ENCODE results near the gene MAPK10.

Gene MAPK10

GRCh38 chr4:86247906-86248305 is 111.9 kb downstream of the MAPK10 start:
- no peak for TF ChIP-seq CTCF (IDR thresholded peaks at IDR 0.05; ENCODE audit: low read depth, low read length)
- no peak for DNase-seq (ENCODE audit: extremely low read depth, low read depth)

GRCh38 chr4:86247320-86247719 is 112.5 kb downstream of the MAPK10 start:
- no peak for DNase-seq (ENCODE audit: extremely low read depth, low read depth)
- TF ChIP-seq CTCF (IDR thresholded peaks at IDR 0.05; ENCODE audit: low read depth, low read length) = no peak

DNA sequence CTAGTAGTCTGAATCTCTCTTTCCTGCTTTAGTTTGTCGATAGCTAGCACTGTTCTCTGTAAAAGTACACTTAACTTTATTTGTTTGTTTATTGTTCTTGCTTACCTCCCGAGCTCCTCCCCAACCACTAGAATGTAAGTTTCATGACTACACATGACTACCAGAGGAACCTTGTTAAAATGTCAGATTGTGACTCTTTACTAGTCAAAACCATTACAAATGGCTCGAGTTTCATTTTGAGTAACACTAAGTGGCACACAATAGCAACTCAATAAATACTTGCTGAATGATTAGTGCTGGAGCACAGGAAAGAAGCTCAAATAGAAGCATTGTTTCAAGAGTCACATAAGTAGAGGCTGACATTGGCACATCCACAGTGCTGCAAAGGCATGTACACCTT is 116.1 kb downstream of the MAPK10 start:
- no peak for TF ChIP-seq CTCF (IDR thresholded peaks at IDR 0.05; ENCODE audit: low read depth, low read length)
- DNase-seq (ENCODE audit: extremely low read depth, low read depth) = no peak

GRCh38 chr4:86242677-86243076 is 117.2 kb downstream of the MAPK10 start:
- no peak for TF ChIP-seq CTCF (IDR thresholded peaks at IDR 0.05; ENCODE audit: low read depth, low read length)
- DNase-seq (ENCODE audit: extremely low read depth, low read depth) = no peak

DNA sequence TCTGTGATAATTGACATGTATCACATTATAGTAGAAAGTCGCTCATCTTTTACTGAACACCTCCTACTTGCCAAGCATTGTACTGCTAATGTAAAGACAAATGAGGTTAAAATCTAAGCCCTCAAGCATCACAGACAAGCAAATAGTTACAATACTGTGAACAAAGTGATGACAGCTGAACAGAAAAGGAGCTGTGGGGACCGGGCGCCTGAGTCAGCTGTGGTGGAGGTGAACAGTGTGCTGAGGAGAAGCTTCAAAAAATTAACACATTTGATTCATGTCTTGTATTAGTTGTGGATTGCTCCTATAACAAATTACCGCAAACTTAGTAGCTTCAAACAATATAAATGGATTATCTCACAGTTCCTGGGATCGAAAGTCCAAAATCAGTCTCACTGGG is 124.3 kb downstream of the MAPK10 start:
- TF ChIP-seq CTCF (IDR thresholded peaks at IDR 0.05; ENCODE audit: low read depth, low read length) = no peak
- no peak for DNase-seq (ENCODE audit: extremely low read depth, low read depth)

- no peak for DNase-seq (ENCODE audit: extremely low read depth, low read depth)
- no peak for TF ChIP-seq CTCF (IDR thresholded peaks at IDR 0.05; ENCODE audit: low read depth, low read length)
These were observed 126.2 kb downstream of the MAPK10 start for GRCh38 chr4:86233681-86234080.

- no peak for TF ChIP-seq CTCF (IDR thresholded peaks at IDR 0.05; ENCODE audit: low read depth, low read length)
- DNase-seq (ENCODE audit: extremely low read depth, low read depth) = no peak
These were observed 126.8 kb downstream of the MAPK10 start for GRCh38 chr4:86233090-86233489.
